ENCODE data around the gene FANCE.
"Not testable (repeated sequence)": the region's sequence is repeated elsewhere in the genome, so short reads cannot be mapped to it uniquely, and the experiment has no call there.

Gene FANCE

GRCh38 chr6:35435074-35435837, 16.9 kb upstream of the FANCE start:
- no peak for FAIRE-seq

- FAIRE-seq = no peak
Measured at GRCh38 chr6:35436071-35436857, 15.9 kb upstream of the FANCE start.

- FAIRE-seq = not testable (repeated sequence)
Measured at GRCh38 chr6:35438378-35439065, 13.6 kb upstream of the FANCE start.

- no peak for FAIRE-seq
Measured at GRCh38 chr6:35439308-35439707, 12.8 kb upstream of the FANCE start.

GRCh38 chr6:35441205-35441604, 10.9 kb upstream of the FANCE start:
- no peak for FAIRE-seq

- FAIRE-seq = no peak
Measured at GRCh38 chr6:35441642-35442041, 10.5 kb upstream of the FANCE start.

GRCh38 chr6:35442693-35443092, 9.4 kb upstream of the FANCE start:
- no peak for FAIRE-seq

- FAIRE-seq = no peak
Measured at GRCh38 chr6:35443341-35444030, 8.7 kb upstream of the FANCE start.

GRCh38 chr6:35445691-35446090, 6.4 kb upstream of the FANCE start:
- no peak for FAIRE-seq

- FAIRE-seq = no peak
Measured at GRCh38 chr6:35448191-35448590, 3.9 kb upstream of the FANCE start.

- no peak for FAIRE-seq
Measured at GRCh38 chr6:35449287-35449881, 2.8 kb upstream of the FANCE start.

- FAIRE-seq = no peak
Measured at GRCh38 chr6:35451354-35452182, 570 bp upstream of the FANCE start.

GRCh38 chr6:35453236-35453635, 1.1 kb downstream of the FANCE start:
- no peak for FAIRE-seq

- FAIRE-seq = no peak
Measured at GRCh38 chr6:35454391-35455110, 2.4 kb downstream of the FANCE start.

- no peak for FAIRE-seq
Measured at GRCh38 chr6:35457907-35458306, 5.8 kb downstream of the FANCE start.

- FAIRE-seq = no peak
Measured at GRCh38 chr6:35461270-35461669, 9.1 kb downstream of the FANCE start.

GRCh38 chr6:35463292-35463691, 11.2 kb downstream of the FANCE start:
- no peak for FAIRE-seq

GRCh38 chr6:35465646-35466045, 13.5 kb downstream of the FANCE start:
- FAIRE-seq = no peak

- FAIRE-seq = no peak
Measured at GRCh38 chr6:35468181-35468979, 16.2 kb downstream of the FANCE start, which contains the start of gene RPL10A. RPL10A (plus strand) TSS chr6:35468401; CDS start chr6:35468435, 34 bp downstream.
